GM18507 (cell line): ENCODE data around the gene KRTAP10-2.

Experiments
- DNase-seq: peaks from one replicate; pipeline ENCODE4 v3.0.0; 2011; ENCODE audit warnings: low read depth; ENCODE audit not compliant: insufficient read length; ENCODE audit errors: extremely low spot score
- FAIRE-seq: peaks from 2 replicates; lab custom pipeline; 2011; peaks lifted over from hg19 to GRCh38; lab: Jason Lieb, UNC

KRTAP10-2 gene

DNA sequence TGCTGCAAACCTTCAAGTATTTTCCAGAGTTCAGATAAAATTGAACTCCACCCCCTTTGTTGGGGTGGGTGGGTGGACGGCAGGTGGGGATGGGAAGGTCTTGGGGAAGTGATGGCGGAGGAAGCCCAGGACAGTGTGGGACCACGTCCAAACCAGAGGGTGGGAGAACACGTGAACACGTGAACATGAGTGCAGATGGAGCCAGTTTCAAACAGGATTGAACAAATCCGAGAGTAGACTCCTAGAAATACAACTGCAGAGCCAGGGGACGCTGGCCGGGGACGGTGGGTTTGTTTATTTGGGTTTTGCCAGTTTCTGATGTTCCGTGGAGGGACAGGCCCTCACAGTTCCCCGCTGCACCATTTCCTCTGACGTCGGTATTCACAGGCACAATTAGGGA is 2.9 kb downstream of the KRTAP10-2 start:
- DNase-seq: no peak
- FAIRE-seq: no peak

GRCh38 chr21:44547656-44548331 is 3.5 kb downstream of the KRTAP10-2 start:
- DNase-seq (no peak), FAIRE-seq (no peak)

GRCh38 chr21:44544566-44544965 is 6.7 kb downstream of the KRTAP10-2 start:
- no peak for FAIRE-seq
- no peak for DNase-seq

DNA sequence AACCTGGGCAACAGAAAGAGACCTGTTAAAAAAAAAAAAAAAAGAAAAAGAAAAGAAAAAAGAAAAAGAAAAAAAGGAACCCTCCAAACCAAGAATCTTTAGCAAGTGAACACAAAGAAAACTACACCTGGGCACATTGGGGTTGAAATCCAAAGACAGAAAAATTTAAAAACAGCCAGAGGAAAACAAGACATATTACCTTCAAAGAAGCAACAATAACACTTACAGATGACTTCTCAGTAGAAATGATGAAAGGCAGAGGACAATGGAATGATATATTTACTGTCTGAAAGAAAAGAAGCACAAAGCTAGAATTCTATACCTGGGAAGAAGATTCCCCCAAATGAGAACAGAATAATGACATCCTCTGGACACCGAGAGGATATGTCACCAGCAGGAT is 8.6 kb downstream of the KRTAP10-2 start:
- no peak for FAIRE-seq
- no peak for DNase-seq

DNA sequence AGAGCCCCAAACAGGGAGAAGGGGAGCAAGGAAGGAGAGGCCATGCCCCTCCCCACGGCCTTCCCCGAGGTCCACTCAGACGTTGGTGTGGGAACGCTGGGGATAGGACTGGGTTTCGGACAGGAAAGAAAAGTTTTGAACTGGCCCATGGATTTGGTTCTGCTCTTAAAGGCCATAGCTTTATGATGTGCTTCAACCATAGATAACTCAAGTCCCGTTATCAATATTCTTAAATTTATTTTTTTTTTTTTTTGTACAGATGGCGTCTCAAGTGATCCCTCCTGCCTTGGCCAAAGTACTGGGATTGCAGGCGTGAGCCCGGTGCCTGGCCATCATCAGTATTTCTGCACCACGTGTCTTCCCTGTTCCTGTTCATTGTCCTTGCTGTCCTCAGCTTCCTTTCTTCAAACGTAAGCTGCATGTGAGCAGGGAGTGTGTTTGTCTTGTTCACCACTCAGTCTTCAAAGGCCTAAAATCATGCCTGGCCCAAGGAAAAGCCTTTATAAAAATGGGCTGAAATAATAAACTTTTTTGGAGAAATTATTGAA is 10.5 kb downstream of the KRTAP10-2 start:
- no peak for DNase-seq
- no peak for FAIRE-seq

DNA sequence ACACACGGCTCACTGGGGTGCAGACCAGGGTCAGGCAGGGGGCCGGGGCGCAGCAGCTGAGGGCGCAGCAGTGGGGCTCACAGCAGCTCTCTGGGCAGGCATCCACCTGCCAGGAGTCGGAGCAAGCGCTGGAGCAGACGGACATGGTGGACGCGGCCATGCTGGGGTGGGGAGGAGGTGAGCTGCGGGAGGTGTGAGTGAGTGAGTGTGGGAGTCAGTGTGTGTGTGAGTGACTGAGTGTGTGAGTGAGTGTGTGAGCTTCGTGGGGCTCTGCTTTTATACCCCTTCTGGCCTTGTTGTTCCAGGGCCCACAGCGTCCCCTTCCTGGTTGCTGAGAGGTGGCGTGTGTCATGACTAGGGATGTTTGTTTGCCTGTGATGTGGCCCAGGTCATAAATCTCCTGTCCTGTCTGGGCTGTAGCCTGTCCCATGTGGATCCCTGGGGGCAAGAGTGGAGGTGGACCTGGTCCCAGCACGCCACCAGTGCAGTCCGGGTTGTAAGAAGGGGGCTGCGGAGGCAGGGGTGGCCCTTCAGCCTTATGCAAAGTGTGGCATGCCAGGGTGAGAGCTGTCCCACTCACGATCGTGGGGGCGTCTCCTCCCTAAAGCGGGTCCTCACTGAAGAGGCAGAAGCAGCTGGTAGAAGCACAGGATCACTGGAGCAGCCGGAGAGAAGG is 11.2 kb downstream of the KRTAP10-2 start, which contains the start of gene KRTAP10-1:
Gene KRTAP10-1, minus strand, starts transcription at position 205 of the 676 bp plus-strand sequence. Its CDS starts 45 bp downstream, at position 160.
- no peak for DNase-seq
- no peak for FAIRE-seq

DNA sequence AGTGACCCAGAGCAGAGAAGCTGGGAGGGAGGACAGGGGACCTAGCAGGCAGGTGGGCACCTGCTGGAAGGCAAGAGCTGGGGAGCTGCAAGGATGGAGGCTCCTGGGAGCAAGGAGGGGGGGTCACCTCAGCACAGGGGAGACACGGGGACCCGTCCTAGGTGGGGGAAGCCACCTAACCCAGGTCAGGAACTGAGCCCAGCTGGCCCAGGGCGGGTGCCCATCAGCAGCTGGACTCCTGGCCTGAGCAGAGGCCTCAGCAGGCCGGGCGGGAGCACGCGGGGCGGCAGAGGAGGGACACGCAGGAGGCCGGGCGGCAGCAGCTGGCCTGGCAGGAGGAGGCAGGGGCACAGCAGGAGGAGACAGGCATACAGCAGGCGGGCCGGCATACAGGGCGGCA is 12.3 kb downstream of the KRTAP10-2 start:
- FAIRE-seq (no peak), DNase-seq (no peak)

DNA sequence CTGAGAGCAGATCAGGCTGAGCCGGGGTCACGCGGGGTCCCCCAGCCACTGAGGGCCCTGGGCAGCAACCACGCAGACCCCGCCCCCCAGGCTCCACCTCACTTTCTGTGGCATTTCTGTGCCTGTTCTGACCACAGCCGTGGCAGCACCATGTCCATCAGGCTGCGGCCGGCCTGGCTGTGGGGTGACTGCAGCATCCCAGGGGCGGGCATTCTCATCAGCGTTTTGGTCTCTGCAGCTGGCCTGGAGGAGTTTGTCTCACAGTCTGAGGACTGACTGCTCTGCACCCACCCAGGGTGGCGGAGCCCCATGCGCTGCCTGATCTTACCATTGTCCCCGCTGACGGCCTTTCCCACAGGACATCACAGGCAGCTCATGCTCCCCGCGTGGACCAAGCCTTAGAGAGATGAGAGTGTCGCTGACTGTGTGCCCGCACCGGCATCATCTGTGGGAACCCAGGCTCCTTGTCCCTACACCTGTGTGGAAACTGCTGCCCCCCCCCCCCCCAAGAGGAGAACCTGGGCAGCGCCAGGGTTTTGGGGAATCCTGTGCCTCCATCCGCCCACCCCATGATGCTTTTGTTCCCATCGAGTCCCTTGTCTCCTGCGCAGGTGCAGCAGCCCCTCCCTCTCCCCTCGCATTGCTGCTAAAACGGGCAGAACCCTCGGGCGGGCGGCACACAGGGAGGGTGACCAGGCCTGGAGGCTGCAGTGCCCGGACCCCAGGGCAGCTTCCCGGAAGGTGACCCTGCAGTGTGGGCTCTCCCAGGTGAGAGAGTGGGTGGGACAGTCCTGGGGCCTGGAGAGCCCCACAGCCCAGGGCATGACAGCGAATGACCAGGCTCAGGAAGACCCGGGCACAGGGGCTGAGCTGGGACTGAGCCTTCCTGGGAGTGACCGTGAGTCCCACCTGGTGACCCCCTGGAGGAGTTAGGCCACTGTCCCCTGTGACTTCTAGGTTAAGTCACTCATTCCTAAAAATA is 13.1 kb downstream of the KRTAP10-2 start:
- FAIRE-seq (no peak), DNase-seq (no peak)

DNA sequence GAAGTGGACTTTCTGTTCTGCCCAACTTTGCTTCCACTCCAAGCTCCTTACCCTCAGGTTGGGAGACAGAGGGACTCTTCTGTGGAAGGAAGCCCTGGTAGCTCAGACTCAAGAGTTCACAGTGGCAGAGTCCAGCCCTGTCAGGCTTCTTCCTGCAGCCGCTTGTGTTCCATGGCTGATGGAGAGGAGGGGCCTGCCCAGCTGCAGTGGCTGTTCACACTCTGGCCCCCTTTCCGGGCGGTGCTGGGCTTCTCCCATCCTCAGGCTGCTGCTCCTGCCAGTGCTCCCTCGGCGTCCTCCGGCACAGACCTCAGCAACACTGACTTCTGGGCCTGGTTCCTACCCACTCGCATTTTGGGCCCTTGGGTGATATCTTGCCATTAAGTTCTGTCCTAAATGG is 15.3 kb downstream of the KRTAP10-2 start:
- FAIRE-seq (no peak), DNase-seq (no peak)

DNA sequence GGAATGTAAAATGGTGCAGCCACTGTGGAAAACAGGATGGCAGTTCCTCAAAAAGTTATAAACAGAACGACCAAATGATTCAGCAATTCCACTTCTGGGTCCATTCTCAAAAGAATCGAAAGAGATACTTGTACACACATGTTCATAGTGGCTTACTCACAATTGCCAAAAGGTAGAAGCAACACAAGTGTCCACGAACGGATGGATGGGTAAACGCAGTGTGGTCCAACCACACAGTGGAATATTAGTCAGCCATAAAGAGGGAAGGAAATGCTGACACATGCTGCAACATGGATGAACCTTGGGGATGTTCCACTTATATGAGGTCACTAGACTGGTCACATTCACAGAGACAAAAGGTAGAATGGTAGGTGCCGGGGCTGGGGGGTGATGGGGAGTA is 16.6 kb downstream of the KRTAP10-2 start:
- FAIRE-seq (no peak), DNase-seq (no peak)

DNA sequence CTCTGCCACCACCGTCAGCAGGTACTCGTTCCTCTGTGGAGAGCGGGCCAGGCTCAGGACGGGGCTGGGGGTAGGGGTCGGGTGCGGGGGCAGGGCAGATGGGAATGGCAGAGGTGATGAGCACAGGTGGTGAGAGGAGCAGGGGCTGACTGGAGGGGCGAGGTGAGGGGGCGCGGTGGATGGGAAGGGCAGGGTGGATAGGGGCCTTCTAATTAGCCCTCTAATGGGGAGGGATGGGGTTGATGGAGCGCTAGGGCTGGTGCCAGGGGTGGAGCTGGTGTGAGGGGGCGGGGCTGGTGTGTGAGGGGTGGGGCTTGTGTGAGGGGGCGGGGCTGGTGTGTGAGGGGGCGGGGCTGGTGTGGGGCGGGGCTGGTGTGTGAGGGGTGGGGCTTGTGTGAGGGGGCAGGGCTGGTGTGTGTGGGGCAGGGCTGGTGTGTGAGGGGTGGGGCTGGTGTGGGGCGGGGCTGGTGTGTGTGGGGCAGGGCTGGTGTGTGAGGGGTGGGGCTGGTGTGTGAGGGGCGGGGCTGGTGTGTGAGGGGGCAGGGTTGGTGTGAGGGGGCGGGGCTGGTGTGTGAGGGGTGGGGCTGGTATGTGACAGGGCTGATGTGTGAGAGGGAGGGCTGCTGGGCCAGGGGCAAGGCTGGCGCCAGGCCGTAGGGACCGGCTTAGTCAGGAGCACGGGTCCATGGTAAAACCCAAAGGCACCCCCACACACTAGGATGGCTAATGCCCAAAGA is 17.2 kb downstream of the KRTAP10-2 start:
- no peak for DNase-seq
- no peak for FAIRE-seq

DNA sequence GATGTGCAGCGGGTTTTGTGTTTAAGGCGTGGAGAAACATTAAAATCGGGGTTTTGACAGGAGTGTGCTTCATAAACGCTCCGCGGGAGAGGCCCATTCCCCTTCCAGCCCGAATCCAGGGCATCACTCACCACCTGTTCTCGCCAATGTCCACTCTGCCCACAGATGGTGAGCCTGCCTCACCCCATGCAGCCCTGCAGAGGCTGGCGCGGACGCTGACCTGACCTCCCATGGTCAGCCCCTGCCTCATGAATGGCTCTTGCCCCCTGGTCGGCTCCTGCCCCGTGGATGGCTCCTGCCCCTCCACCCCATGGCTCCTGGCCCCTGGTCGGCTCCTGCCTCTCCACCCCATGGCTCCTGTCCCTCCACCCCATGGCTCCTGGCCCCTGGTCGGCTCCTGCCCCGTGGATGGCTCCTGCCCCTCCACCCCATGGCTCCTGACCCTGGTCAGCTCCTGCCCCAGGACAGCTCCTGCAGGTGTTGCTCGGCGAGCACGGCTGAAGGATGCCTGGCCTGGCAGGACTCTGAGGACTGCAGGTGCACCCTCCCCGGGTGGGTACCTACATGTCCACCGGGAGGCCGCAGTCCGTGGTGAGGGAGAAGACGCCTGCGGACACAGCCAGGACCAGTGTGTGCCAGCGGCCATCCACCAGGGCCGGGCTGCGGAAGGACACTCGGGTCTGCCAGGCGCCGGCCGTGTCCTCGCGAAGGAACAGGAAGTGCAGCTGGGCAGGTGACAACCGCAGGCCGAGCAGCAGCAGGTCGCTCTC is 18.0 kb downstream of the KRTAP10-2 start:
- DNase-seq (no peak), FAIRE-seq (no peak)

DNA sequence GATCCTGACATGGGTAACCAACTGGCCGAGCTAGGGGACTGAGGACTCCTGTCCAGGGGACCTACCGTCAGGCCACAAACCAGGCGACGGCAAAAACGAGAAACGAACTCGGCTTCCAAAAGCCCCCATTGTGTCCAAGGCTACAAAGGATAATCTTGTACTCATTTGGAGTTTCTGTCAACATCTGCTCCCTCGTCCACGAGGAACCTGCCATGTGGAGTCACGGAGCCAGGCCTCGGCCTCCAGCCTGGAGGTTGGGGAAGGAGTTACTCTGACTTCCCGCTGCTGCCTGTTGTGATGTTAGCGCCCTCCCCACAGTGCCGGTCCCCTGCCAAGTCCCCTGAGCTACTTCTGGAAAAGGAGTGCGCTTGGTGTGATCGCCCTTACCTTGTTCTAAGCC is 18.6 kb downstream of the KRTAP10-2 start:
- DNase-seq (no peak), FAIRE-seq (no peak)

DNA sequence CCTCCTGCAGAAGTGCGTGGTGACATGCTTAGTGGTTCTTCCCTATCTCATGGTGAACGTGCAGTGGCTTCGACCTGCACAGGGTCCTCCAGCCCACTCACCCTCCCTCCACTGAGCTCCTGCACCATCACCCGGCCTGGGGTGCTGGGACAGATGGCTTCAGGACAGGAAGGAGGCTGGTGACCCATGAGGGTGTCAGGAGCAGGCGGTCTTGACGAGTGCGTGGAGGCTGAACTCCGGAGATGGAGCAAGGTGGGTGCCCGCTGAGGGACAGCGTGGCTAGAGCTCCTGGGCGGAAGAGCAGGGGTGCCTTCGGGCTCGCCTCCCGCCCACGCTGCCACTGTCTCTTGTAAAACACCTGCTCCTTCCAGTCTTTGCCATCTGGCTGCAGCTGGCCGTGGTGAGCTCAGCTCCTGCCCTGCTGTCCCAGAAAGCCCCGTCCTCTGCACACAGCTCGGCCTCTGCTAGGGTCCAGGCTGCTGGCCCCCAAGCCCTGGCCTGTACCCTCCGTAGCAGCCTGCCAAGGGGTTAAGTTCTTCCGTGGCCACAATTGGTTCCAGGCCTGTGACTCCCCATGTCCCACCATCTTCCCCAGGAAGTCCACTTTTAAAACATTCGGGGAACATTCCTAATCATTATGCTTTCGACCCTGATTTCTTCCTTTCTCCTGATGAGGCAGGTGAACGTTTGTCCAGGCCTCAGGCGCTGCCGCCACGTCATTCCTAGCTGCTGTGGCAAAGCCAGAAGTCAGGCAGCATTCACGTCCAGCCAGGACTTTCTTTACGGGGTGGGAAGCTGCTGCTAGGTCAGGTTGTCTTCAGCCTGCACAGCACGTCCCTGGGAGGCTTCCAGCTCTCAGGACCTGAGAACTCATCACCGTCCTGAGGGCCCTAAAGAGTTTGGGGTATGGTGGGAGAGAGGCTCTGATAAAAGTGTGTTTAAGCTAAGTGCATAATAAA is 19.4 kb downstream of the KRTAP10-2 start:
- no peak for DNase-seq
- no peak for FAIRE-seq

DNA sequence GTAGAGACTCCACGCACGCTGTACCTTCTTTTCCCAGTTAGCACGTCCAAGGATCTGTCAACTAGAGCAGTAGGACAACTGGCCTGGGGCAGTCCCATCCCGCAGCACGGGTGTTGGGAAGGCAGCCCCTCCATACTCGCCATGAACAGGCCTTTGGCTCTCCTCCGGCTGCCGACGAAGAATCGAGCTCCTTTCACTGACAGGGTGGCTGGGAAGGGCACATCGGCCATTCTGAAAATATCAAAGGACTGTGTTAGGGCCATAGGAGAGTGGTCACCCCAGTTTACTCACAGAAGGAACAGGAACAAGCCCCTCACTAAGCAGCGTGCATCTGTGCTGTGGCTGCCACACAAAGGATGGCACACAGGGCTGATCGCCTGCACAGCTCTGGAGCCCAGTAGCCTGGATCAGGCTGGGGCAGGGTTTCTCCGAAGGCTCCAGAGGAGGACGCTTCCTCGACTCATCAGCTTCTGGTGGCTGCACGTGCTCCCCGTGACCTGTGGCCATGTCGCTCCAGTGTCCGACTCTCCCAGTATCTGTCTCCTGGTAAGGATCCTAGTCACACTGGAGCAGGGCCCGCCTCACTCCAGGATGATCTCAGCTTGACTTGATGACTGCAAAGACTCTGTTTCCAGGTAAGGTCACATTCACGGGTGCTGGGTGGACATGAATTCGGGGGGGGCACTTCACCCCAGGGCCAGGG is 20.3 kb downstream of the KRTAP10-2 start:
- FAIRE-seq (no peak), DNase-seq (no peak)

DNA sequence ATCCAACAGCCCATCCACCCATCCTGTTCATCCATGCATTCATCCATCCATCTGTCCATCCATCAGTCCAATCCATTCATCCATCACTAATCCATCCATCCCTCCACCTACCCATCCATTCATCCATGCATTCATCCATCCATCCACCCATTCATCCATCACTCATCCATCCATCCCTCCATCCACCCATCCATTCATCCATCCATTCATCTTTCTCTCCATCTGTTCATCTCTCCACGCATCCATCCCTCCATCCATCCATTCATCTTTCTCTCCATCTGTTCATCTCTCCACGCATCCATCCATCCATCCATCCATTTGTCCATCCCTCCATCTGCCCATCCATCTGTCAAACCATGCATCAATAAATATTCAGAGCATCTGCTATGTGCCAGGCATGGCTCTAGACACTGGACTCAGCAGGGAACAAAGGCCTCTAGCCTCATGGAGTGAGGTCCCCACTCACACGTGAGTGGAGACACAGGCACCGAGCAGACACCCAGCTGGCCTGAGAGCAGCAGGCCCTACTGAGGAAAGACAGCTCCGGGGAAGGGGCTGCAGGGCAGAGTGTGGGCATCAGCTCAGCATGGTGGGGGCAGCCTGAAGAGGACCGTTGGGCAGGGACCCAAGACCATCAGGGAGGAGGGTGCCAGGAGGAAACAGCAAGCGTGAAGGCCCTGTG is 20.9 kb downstream of the KRTAP10-2 start:
- no peak for DNase-seq
- no peak for FAIRE-seq
